GM18870 (cell line): Measurements from ENCODE around the gene SMIM35.
"Not testable (repeated sequence)": the region's sequence is repeated elsewhere in the genome, so short reads cannot be mapped to it uniquely, and the experiment has no call there.

ENCODE experiments used
- ATAC-seq: cut with Tn5 transposase; IDR thresholded peaks from one replicate; pipeline ENCODE4 v1.9.1; 2021; ENCODE audit warnings: moderate library complexity; ENCODE audit not compliant: unreplicated experiment

The SMIM35 gene

DNA sequence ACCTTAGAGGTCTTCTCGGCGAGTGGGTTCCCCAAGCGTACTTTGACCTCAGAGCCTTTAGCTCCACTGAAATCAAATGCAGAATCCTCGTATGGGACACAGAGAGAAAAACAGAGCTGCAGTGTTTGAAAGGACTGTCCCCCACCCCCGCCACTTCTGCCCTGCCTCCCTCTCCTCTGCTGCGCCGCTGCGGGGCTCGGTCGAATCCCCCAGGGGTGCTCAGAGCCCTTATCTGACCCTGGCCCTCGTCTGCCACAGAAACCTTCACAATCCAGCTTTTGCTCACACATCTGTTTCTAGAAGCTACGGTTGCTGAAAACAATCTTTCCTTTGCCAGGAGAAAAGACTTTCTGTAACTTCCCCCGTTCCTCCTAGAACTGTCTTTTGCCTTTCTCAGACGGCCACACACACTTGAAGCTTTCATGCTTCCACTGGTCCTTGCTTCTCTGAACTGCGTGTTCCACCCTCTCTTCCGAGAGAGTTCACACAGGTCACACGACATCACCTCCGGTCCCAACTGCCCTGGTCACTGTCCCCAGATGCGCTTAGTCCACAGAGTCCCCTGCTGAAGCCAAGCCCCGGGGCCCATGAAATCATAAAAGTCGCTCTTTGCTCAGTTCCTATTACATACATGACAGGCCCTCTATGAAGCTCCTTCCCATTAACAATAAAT is 3.7 kb downstream of the SMIM35 start:
- ATAC-seq = no peak

DNA sequence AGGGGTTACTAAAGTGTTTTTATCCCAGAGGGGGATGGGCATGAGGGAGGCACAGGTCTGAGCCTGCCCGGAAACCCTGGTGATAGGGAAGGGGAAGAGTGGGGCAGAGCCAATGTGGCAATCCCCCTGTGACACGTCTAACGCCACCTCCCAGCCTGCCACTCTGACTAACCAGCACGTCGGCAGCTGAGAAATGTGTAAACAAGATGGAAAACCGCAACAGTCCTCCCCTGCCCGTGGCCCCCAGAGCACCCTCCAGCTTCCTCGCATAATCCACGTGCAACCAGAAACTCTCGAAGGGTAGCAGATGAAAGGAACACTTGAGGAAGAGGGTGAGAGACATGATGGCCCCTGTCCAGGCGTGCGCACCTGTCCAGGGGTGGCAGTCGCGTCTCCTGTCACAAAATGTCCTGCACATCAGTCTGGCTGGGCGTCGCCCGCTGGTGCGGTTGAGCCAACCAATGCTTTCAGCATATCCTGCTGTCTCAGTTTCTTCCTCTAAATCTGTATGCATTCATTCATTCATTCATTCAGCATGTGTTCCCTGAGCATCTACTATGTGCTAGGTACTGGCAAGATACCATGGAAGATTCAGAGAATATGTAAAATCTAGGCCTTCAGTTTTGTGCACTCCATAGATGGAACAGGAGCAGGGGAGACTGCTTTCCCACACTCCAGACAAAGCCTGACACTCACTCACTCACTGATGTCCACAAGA is 5.4 kb downstream of the SMIM35 start:
- ATAC-seq = no peak

DNA sequence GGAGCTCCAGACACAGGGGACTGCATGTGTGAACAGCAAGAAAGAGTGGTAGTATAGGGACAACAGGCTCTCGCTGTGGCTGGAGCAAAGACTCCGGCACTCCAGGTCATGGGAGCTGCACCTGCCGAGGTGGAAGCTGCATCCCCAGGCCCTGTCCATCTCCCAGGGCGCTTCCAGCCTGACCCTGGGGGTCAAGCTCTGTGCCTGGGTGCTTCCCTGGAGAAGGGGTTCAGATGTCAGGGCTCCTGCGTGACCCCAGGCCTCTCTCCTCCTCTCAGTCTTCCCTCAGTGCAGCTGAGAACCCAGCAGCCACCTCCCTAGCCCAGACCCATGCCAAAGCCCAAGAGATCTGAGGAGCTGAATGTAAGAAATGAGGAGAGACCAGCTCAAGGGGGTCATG is 6.5 kb downstream of the SMIM35 start:
- ATAC-seq = no peak

DNA sequence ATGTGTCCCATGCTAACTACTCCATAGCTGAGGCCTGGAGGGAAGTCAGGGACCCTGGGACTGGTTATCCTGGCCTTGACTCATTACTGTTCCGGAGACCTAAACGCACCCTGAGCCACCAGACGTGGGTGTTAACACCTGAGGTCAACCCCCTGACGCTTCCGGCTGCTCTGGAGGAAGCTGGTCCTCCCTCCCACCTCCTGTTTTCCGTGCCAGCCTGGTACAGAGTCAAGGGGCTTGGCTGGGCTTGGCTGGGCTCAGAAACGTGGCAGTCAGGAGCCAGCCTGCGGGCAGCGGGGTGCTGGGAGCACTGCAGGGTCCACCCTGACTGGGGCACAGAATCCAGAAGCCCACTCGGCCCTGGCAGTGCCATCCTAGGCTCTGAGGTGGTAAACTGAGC is 7.3 kb downstream of the SMIM35 start:
- no peak for ATAC-seq

GRCh38 chr11:118078911-118079411 is 7.8 kb downstream of the SMIM35 start:
- ATAC-seq = no peak

DNA sequence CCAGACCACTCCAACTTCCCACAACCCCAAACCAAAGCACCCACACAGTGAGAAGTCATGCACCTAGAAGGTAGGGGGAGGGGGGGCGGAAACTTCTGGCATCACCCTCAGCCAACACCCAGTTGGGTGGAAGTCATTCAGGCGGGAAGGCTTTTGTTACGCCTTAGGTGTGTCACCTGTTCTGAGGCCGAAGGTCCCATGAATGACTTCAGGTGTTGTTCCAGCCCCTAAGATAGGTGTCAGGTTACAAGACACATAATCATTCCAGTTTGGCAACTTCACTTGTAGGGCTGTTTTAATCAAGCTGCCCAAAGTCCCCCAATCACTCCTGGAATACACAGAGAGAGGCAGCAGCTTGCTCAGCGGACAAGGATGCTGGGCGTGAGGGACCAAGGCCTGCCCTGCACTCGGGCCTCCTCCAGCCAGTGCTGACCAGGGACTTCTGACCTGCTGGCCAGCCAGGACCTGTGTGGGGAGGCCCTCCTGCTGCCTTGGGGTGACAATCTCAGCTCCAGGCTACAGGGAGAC is 9.9 kb downstream of the SMIM35 start, which contains the start of gene TMPRSS4:
TSS of gene TMPRSS4 (plus strand) at position 325 of the 528 bp plus-strand sequence. CDS start 225 bp downstream, outside the sequence.
- no peak for ATAC-seq

- no peak for ATAC-seq
These were observed 12.0 kb downstream of the SMIM35 start for GRCh38 chr11:118074785-118075184.

DNA sequence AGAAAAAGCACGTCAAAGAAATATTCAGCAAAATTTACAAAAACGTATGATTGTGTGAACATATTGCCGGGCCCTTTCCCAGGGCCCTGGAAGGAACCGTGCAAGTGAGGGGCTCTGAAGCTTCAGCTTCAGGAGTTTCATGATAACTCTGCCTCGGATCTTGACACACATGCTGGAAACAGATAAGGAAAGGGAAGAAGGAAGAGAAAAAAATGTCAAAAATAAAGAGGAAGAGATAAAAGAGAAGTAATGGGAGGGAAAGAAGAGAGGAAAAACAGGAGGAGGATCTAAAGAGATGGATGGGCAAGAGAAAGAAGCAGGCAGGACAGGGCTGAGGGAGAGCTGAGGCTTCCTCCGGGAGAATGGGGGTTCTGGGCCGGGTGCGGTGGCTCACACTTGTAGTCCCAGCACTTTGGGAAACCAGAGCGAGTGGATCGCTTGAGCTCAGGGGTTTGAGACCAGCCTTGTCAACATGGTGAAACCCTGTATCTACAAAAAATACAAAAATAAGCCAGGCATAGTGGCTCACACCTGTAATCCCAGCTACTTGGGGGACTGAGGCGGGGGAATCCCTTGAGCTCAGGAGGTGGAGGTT is 12.6 kb downstream of the SMIM35 start:
- no peak for ATAC-seq

DNA sequence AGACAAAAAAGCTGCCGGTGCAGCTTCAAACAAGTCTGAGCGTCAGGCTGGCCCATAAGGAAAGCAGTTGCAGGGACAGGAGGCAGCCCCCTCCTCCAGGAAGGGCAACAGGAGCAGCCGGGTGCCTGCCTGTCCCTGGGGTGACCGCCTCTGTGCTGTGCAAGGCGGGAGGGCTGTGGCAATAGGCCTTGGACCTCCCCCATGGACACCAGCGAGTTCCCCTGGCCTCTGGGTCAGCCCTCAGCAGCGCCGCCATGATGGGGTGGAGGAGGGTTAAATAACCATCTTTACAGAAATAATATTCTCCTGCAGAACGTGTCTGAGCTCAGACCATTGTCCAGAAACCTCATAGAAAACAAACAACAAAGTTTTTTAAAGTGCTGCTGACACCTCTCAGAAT is 13.2 kb downstream of the SMIM35 start:
- no peak for ATAC-seq

GRCh38 chr11:118071416-118072030 is 15.2 kb downstream of the SMIM35 start:
- no peak for ATAC-seq

GRCh38 chr11:118068945-118069612 is 17.7 kb downstream of the SMIM35 start:
- ATAC-seq = no peak

DNA sequence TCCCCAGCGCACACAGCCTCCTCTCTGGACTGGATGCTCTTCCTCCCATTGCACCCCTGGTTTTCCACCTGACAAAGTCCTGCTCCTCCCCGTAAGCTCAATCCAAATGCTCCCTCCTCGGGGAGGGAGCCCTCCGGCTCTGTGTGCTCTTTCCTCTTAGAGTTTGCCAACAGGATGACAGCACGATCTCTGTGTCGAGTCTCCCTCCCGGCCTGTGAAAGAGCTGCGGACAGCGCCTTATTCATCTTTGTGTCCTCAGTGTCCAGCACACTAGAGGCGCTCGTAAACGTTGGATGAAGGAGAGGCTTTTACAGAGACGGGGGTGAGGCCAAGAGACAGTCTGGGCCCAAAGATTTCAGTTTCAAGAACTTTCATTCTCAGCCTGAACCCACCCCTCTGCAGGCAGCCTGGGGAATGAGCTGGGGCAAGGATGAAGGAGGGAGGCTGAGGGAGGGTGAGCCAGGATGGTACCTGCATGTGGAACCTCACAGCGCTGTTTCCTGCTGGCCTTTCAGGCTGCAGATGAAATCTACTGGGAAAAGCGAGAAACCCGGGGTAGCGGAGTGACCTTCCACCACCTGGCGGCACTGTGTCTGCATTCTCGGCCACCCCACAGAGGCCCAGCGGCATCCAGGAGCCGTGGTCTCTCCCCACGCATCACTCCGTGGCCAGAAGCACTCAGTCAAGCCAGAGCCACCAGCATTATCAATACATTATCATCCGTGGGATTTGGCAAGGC is 18.4 kb downstream of the SMIM35 start:
- no peak for ATAC-seq

- no peak for ATAC-seq
These were observed 19.8 kb downstream of the SMIM35 start for GRCh38 chr11:118067006-118067405.

GRCh38 chr11:118065384-118065783 is 21.4 kb downstream of the SMIM35 start:
- ATAC-seq = no peak

DNA sequence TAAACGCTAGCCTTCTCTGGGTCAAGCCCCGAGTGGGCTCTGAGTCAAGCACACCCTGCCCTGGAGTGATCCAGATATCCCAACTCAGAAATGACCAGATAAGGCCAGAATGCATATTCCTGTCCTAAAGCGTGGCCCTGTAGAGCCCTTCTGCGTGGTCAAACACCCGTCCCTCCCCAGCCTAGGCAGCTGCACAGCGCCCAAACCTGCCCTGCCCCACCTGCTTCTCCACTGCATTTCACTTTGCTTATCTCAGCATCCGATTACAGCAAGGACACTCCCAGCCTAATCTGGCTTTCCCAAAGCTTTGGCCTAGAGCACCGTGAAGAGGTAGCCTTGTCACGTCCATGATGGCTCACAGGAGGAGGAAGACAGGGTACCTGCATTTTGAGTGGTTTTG is 21.8 kb downstream of the SMIM35 start:
- ATAC-seq = no peak

DNA sequence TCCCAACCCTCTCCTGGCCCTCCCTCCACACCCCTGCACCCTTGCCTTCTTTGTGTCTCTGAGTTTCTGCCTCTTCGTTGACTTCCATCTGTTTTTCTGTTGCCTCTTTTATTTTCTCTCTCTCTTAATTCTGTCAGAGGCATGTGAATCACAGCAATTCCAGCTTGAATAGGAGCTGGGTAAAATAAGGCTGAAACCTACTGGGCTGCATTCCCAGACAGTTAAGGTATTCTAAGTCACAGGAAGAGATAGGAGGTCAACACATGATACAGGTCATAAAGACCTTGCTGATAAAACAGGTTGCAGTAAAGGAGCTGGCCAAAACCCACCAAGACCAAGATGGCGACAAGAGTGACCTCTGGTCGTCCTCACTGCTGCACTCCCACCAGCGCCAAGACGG is 24.1 kb downstream of the SMIM35 start:
- not testable (repeated sequence) for ATAC-seq

DNA sequence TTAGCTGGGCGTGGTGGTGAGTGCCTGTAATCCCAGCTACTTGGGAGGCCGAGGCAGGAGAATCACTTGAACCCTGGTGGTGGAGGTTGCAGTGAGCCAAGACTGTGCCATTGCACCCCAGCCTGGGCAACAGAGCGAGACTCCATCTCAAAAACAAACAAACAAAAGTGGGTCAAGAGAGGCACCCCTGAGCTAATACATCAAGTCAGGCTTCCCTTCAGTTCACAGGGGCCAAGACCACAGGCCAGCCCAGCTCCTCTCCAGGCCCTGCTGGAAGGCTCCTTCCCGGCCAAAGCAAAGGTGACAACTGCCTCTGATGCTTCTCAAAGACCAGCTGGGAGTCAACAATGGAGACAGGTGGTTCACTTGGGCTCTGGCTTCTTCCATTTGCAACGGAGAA is 24.6 kb downstream of the SMIM35 start:
- ATAC-seq = not testable (repeated sequence)

DNA sequence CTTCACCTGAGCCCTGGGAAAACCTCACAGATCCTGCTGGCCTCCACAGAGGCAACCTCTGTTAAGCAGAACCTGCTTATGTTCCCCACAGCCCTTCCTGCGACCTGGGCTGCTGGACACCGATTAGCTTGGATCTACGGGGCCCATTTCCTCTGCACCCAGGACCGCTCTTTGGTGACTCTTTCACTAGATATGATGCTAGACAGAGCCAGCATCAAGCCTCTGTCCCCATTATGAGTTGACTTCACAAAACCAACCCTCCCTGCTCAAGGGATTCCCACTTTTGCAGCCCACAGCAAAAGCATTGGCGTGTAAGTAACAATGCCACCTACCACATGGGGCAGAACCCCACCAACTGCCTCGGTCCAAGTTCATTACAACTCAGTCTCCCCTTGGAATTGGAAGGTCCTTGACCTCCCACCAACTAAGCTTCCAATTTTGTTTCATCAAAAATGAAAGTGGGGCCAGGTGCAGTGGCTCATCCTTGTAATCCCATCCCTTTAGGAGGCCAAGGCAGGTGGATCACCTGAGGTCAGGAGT is 25.1 kb downstream of the SMIM35 start:
- ATAC-seq = no peak

DNA sequence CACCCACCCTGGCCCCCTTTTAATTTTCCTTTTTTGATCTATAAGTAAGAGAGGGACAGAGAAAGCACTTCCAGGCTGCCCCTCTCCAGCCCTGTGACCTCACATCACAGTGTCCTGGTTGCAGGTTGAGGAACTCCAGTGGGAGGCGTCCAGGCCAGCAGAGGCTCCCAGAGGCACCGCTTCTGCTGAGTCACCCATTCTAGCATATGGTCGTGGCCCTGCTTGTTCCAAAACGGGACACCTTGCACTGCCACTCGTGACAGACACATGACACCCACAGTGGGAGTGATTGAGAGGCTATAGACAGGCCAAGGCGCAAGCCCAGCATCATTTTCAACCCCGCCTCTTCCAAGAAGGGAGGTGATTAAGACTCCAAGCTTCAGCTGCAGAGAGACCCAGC is 25.9 kb downstream of the SMIM35 start:
- ATAC-seq = no peak
